GM12878 (cell line): ENCODE data around the gene LZIC. TPM values are rescaled to one million over a fixed set of nuclear protein-coding genes. Genes with fewer than 3 reads are reported as not detected.

Source experiments
- ATAC-seq: fragments of 200-7000 bp; cut with Tn5 transposase; 3 replicates; pipeline ENCODE4 v1.9.1; 2020; ENCODE audit warnings: mild to moderate bottlenecking, moderate library complexity
- BruUV-seq: library from RNA; stranded (reverse); fragments of 400-500 nt; replicated peaks from 2 replicates; lab custom pipeline; 2021; lab: Mats Ljungman, UMichigan
- CTCF ChIA-PET: fragments of 300-600 bp; sonication (Branson Sonifier 250); formaldehyde crosslinking; extraction: SDS; loops from one replicate; lab custom pipeline; 2021; ENCODE audit warnings: inconsistent platforms; lab: Yijun Ruan, JAX
- POLR2A ChIA-PET: fragments of 350-600 bp; formaldehyde crosslinking; extraction: SDS; loops from one replicate; lab custom pipeline; 2021; ENCODE audit warnings: inconsistent platforms; lab: Charles Lee
- RAD21 ChIA-PET: fragments of 300-600 bp; sonication (Branson Sonifier 250); formaldehyde crosslinking; loops from one replicate; lab custom pipeline; 2023; ENCODE audit warnings: antibody characterized with exemption; ENCODE audit not compliant: unreplicated experiment; lab: Charles Lee
- SMC1A ChIA-PET: fragments of 300-600 bp; sonication (Branson Sonifier 250); formaldehyde crosslinking; loops from one replicate; lab custom pipeline; 2023; ENCODE audit not compliant: unreplicated experiment, uncharacterized antibody; lab: Charles Lee
- DNase-seq: peaks from one replicate; pipeline ENCODE4 v3.0.0-alpha.2; 2011; ENCODE audit warnings: low read depth, low spot score
- FAIRE-seq: peaks from 3 replicates; lab custom pipeline; 2011; peaks lifted over from hg19 to GRCh38; lab: Jason Lieb, UNC
- H2AFZ ChIP-seq: 2 replicates; pipeline ENCODE4 v1.6.0; 2011; ENCODE audit warnings: low read depth, low read length, control low read depth; ENCODE audit not compliant: control insufficient read depth
- H3K27ac ChIP-seq: 2 replicates; pipeline ENCODE4 v1.5.1; 2011; ENCODE audit warnings: control low read depth; ENCODE audit not compliant: control insufficient read depth, insufficient read depth
- H3K27me3 ChIP-seq, 2 experiments: replicated peaks in 1 of 2; 2 replicates each; pipeline versions ENCODE4 v1.6.0 to v1.6.1; 2011; ENCODE audit warnings: low read length in 1 of 2; ENCODE audit not compliant: control insufficient read depth in 2 of 2, insufficient read depth in 2 of 2
- H3K36me3 ChIP-seq, 2 experiments: 2 replicates each; pipeline ENCODE4 v1.5.1; 2011; ENCODE audit warnings: low read length in 1 of 2; ENCODE audit not compliant: control insufficient read depth in 2 of 2, insufficient read depth in 2 of 2
- H3K4me1 ChIP-seq: 2 replicates; pipeline ENCODE4 v1.6.1; 2011; ENCODE audit warnings: mild to moderate bottlenecking, low read length, moderate library complexity, mixed read lengths; ENCODE audit not compliant: control insufficient read depth, insufficient read depth
- H3K4me2 ChIP-seq: 2 replicates; pipeline ENCODE4 v1.6.0; 2011; ENCODE audit warnings: control low read depth; ENCODE audit not compliant: control insufficient read depth, insufficient read depth
- H3K4me3 ChIP-seq: fragments of 200-600 bp; sonication (generic); 2 replicates; pipeline ENCODE4 v1.5.1; 2016
- H3K79me2 ChIP-seq: 2 replicates; pipeline ENCODE4 v1.6.0; 2011; ENCODE audit warnings: low read length; ENCODE audit not compliant: control insufficient read depth, insufficient read depth
- H3K9ac ChIP-seq: 2 replicates; pipeline ENCODE4 v1.8.0; 2011; ENCODE audit warnings: low read length, control low read depth, mixed read lengths; ENCODE audit not compliant: control insufficient read depth, insufficient read depth
- H3K9me3 ChIP-seq: replicated peaks from 3 replicates; pipeline ENCODE4 v1.5.1; 2011; ENCODE audit warnings: mild to moderate bottlenecking, low read length; ENCODE audit not compliant: control insufficient read depth, insufficient read depth
- H4K20me1 ChIP-seq: 2 replicates; pipeline ENCODE4 v1.6.0; 2011; ENCODE audit not compliant: control insufficient read depth, insufficient read depth
- BRCA1 ChIP-seq: IDR thresholded peaks from 2 replicates; pipeline ENCODE4 v1.6.1; 2011; ENCODE audit warnings: low read depth, low read length, improper control_type of control experiment
- CBFB ChIP-seq: IDR thresholded peaks from 2 replicates; pipeline ENCODE4 v1.6.1; 2016; ENCODE audit warnings: antibody characterized with exemption, low read depth
- FOXM1 ChIP-seq: IDR thresholded peaks from 2 replicates; pipeline ENCODE4 v1.6.1; 2012; ENCODE audit warnings: low read depth, mild to moderate bottlenecking, inconsistent platforms, low read length, moderate library complexity
- GABPA ChIP-seq: IDR thresholded peaks from 2 replicates; pipeline ENCODE4 v1.6.1; 2014; ENCODE audit warnings: antibody characterized with exemption, low read depth, mild to moderate bottlenecking, inconsistent platforms
- IRF4 ChIP-seq: IDR thresholded peaks from 2 replicates; pipeline ENCODE4 v1.6.1; 2011; ENCODE audit warnings: low read depth, low read length
- PAX8 ChIP-seq: fragments of 450-650 bp; IDR thresholded peaks from 2 replicates; pipeline ENCODE4 v1.6.1; 2017; ENCODE audit warnings: mild to moderate bottlenecking, moderate library complexity
- ZBED1 ChIP-seq: IDR thresholded peaks from 2 replicates; pipeline ENCODE4 v1.6.1; 2016; ENCODE audit warnings: borderline replicate concordance
- ZNF384 ChIP-seq: IDR thresholded peaks from 2 replicates; pipeline ENCODE4 v1.6.1; 2012; ENCODE audit warnings: low read depth, mild to moderate bottlenecking, low read length, improper control_type of control experiment, borderline replicate concordance
- WGBS: methylation state at CpG from one replicate; pipeline ENCODE4 v1.1.6; 2016; ENCODE audit warnings: low lambda C conversion rate; ENCODE audit not compliant: insufficient replicate concordance, insufficient coverage; ENCODE audit errors: missing lambda C conversion rate; 5-methylcytosine and 5-hydroxymethylcytosine counted together
- in situ Hi-C: fragments of 300-500 bp; cut with MboI; formaldehyde crosslinking; loops from 9 replicates; pipeline ENCODE4 v1.14.3; 2018; ENCODE audit warnings: mixed read lengths
- intact Hi-C: fragments of 100-400 bp; cut with micrococcal nuclease; formaldehyde crosslinking; loops from one replicate; pipeline ENCODE4 v1.14.2; 2022; ENCODE audit not compliant: unreplicated experiment
- polyA plus RNA-seq, 11 experiments: library from polyadenylated mRNA; depleted of rRNA in 4 of 11; unstranded in 6 of 11; stranded (reverse) in 5 of 11; fragments of >200 nt; fragmentation: Nextera tagmentation in 4 of 11; fragmentation: Illumina TruSeq in 1 of 11; extraction: Ambion mirVana in 4 of 11; extraction: Trizol in 1 of 11; gene quantifications; 1 replicate in 1 of 11; 2 replicates in 10 of 11; pipeline versions ENCODE4 v1.2.1 to v1.2.3, GENCODE V29; 2011 to 2016; ENCODE audit warnings: inconsistent platforms in 2 of 11, missing spikeins in 2 of 11, low read depth in 1 of 11
- total RNA-seq, 4 experiments: library from RNA; depleted of rRNA in 3 of 4; stranded (reverse); fragments of >200 nt in 3 of 4; fragmentation: Illumina TruSeq in 1 of 4; extraction: Trizol in 1 of 4; gene quantifications; 2 replicates each; pipeline versions ENCODE4 v1.2.1 to v1.2.3, GENCODE V29; 2013 to 2021
- TF ChIP-seq, protein P1 (sequence below): fragments of 450-650 bp; IDR thresholded peaks from 2 replicates; pipeline ENCODE4 v1.6.1; 2017; ENCODE audit warnings: low read depth, mild to moderate bottlenecking, moderate library complexity
- TF ChIP-seq, protein P2 (sequence below): fragments of 450-650 bp; formaldehyde crosslinking; IDR thresholded peaks from 2 replicates; pipeline ENCODE4 v1.4.0; 2020; ENCODE audit warnings: mild to moderate bottlenecking, moderate library complexity
- TF ChIP-seq, protein P3 (sequence below): fragments of 450-650 bp; IDR thresholded peaks from 2 replicates; pipeline ENCODE4 v1.6.1; 2017; ENCODE audit warnings: mild to moderate bottlenecking, moderate library complexity
- TF ChIP-seq, protein P4 (sequence below): fragments of 450-650 bp; IDR thresholded peaks from 2 replicates; pipeline ENCODE4 v1.6.1; 2016; ENCODE audit warnings: mild to moderate bottlenecking
- TF ChIP-seq, protein P5 (sequence below): fragments of 450-650 bp; IDR thresholded peaks from 2 replicates; pipeline ENCODE4 v1.6.1; 2014; ENCODE audit warnings: mild to moderate bottlenecking

Gene LZIC
- total and polyA plus RNA-seq, 10 of the 15 experiments (the other 5 are each of a cell fraction or from before 2014, with no cell fraction given) = 7.3 to 30.3 (median 17.1) TPM

DNA sequence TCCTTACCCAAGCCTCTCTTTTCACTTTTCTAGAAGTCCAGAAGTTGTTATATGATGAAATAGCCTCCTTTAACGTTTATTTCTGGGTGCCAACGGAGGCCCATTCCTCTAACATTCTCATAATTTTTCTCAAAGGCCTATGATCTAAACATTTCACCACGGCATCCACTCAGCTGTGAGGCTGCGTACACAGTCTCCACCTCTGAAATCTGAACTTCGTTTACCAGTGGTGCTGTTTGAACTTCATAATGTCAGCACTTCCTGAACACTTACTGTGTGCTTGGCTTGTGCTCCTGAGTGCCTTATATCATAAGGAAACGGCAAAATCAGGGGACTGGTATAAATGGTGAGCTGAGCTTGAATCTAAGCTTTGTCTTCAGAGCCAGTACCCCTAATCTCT is 41.8 kb upstream of the LZIC start:
- Histone ChIP-seq H3K4me2 (no peak overlapping the region), H2AFZ (no peak overlapping the region), H3K9ac (no peak overlapping the region), H3K4me3 (no peak overlapping the region), H3K4me1 (no peaks in the 10 kb centered on the region), H3K27ac (no peak overlapping the region), H3K9me3 (no peaks in the 10 kb centered on the region), H4K20me1 (no peaks in the 10 kb centered on the region), H3K36me3 (no peaks in the 10 kb centered on the region; a peak in 1 of 4 replicates), H3K79me2 (no peaks in the 10 kb centered on the region), H3K27me3 (no peaks in the 10 kb centered on the region)
- SMC1A ChIA-PET = no interaction called here
- no peak for FAIRE-seq
- intact Hi-C loops (no loop called here), in situ Hi-C loops (no loop called here)
- 51% methylated on average over 6 of the region's 6 CpGs for WGBS
- CTCF ChIA-PET = no interaction called here
- RAD21 ChIA-PET = no interaction called here
- DNase-seq = no peak
- POLR2A ChIA-PET = no interaction called here
- no peak for ATAC-seq
- BruUV-seq = no TSS peak
- no peak for TF ChIP-seq CBFB
- no peak for TF ChIP-seq GABPA
- TF ChIP-seq ZNF384 = no peak
- TF ChIP-seq, protein P1, sequence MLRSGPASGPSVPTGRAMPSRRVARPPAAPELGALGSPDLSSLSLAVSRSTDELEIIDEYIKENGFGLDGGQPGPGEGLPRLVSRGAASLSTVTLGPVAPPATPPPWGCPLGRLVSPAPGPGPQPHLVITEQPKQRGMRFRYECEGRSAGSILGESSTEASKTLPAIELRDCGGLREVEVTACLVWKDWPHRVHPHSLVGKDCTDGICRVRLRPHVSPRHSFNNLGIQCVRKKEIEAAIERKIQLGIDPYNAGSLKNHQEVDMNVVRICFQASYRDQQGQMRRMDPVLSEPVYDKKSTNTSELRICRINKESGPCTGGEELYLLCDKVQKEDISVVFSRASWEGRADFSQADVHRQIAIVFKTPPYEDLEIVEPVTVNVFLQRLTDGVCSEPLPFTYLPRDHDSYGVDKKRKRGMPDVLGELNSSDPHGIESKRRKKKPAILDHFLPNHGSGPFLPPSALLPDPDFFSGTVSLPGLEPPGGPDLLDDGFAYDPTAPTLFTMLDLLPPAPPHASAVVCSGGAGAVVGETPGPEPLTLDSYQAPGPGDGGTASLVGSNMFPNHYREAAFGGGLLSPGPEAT = no peak
- TF ChIP-seq, protein P2, sequence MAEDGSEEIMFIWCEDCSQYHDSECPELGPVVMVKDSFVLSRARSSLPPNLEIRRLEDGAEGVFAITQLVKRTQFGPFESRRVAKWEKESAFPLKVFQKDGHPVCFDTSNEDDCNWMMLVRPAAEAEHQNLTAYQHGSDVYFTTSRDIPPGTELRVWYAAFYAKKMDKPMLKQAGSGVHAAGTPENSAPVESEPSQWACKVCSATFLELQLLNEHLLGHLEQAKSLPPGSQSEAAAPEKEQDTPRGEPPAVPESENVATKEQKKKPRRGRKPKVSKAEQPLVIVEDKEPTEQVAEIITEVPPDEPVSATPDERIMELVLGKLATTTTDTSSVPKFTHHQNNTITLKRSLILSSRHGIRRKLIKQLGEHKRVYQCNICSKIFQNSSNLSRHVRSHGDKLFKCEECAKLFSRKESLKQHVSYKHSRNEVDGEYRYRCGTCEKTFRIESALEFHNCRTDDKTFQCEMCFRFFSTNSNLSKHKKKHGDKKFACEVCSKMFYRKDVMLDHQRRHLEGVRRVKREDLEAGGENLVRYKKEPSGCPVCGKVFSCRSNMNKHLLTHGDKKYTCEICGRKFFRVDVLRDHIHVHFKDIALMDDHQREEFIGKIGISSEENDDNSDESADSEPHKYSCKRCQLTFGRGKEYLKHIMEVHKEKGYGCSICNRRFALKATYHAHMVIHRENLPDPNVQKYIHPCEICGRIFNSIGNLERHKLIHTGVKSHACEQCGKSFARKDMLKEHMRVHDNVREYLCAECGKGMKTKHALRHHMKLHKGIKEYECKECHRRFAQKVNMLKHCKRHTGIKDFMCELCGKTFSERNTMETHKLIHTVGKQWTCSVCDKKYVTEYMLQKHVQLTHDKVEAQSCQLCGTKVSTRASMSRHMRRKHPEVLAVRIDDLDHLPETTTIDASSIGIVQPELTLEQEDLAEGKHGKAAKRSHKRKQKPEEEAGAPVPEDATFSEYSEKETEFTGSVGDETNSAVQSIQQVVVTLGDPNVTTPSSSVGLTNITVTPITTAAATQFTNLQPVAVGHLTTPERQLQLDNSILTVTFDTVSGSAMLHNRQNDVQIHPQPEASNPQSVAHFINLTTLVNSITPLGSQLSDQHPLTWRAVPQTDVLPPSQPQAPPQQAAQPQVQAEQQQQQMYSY (CRISPR knock-in tag) = no peak
- TF ChIP-seq, protein P3, sequence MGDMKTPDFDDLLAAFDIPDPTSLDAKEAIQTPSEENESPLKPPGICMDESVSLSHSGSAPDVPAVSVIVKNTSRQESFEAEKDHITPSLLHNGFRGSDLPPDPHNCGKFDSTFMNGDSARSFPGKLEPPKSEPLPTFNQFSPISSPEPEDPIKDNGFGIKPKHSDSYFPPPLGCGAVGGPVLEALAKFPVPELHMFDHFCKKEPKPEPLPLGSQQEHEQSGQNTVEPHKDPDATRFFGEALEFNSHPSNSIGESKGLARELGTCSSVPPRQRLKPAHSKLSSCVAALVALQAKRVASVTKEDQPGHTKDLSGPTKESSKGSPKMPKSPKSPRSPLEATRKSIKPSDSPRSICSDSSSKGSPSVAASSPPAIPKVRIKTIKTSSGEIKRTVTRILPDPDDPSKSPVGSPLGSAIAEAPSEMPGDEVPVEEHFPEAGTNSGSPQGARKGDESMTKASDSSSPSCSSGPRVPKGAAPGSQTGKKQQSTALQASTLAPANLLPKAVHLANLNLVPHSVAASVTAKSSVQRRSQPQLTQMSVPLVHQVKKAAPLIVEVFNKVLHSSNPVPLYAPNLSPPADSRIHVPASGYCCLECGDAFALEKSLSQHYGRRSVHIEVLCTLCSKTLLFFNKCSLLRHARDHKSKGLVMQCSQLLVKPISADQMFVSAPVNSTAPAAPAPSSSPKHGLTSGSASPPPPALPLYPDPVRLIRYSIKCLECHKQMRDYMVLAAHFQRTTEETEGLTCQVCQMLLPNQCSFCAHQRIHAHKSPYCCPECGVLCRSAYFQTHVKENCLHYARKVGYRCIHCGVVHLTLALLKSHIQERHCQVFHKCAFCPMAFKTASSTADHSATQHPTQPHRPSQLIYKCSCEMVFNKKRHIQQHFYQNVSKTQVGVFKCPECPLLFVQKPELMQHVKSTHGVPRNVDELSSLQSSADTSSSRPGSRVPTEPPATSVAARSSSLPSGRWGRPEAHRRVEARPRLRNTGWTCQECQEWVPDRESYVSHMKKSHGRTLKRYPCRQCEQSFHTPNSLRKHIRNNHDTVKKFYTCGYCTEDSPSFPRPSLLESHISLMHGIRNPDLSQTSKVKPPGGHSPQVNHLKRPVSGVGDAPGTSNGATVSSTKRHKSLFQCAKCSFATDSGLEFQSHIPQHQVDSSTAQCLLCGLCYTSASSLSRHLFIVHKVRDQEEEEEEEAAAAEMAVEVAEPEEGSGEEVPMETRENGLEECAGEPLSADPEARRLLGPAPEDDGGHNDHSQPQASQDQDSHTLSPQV = no peak
- no peak for TF ChIP-seq ZBED1
- no peak for TF ChIP-seq IRF4
- TF ChIP-seq BRCA1 = no peak
- TF ChIP-seq, protein P4, sequence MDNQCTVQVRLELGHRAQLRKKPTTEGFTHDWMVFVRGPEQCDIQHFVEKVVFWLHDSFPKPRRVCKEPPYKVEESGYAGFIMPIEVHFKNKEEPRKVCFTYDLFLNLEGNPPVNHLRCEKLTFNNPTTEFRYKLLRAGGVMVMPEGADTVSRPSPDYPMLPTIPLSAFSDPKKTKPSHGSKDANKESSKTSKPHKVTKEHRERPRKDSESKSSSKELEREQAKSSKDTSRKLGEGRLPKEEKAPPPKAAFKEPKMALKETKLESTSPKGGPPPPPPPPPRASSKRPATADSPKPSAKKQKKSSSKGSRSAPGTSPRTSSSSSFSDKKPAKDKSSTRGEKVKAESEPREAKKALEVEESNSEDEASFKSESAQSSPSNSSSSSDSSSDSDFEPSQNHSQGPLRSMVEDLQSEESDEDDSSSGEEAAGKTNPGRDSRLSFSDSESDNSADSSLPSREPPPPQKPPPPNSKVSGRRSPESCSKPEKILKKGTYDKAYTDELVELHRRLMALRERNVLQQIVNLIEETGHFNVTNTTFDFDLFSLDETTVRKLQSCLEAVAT = no peak
- TF ChIP-seq PAX8 = no peak
- TF ChIP-seq, protein P5, sequence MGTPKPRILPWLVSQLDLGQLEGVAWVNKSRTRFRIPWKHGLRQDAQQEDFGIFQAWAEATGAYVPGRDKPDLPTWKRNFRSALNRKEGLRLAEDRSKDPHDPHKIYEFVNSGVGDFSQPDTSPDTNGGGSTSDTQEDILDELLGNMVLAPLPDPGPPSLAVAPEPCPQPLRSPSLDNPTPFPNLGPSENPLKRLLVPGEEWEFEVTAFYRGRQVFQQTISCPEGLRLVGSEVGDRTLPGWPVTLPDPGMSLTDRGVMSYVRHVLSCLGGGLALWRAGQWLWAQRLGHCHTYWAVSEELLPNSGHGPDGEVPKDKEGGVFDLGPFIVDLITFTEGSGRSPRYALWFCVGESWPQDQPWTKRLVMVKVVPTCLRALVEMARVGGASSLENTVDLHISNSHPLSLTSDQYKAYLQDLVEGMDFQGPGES = no peak
- no peak for TF ChIP-seq FOXM1
